NOMO-1 (cell line): ENCODE results near the gene RPL23.

ENCODE experiments used
- DNase-seq, 2 experiments: peaks; one replicate each; lab custom pipeline; 2025; ENCODE audit not compliant: unreplicated experiment in 2 of 2; lab: John Stamatoyannopoulos, UW

The RPL23 gene

GRCh38 chr17:38853292-38854219, at the start of gene RPL23:
Gene RPL23, minus strand, starts transcription at chr17:38853721. Its CDS starts 11 bp downstream, at chr17:38853710.
- peak; percentile 98 for DNase-seq

- DNase-seq = peak; percentile 56 to 63
These were observed 47.6 kb upstream of the RPL23 start for GRCh38 chr17:38900978-38901656.

- no peak for DNase-seq
These were observed 45.9 kb upstream of the RPL23 start for GRCh38 chr17:38899421-38899820.

GRCh38 chr17:38898812-38899348, 45.4 kb upstream of the RPL23 start:
- peak; percentile 17 to 63 for DNase-seq

- DNase-seq = no peak
These were observed 44.8 kb upstream of the RPL23 start for GRCh38 chr17:38898291-38898679.

- DNase-seq = no peak
These were observed 44.3 kb upstream of the RPL23 start for GRCh38 chr17:38897671-38898290.

GRCh38 chr17:38897176-38897575, 43.7 kb upstream of the RPL23 start:
- no peak for DNase-seq

- no peak for DNase-seq
These were observed 42.9 kb upstream of the RPL23 start for GRCh38 chr17:38896346-38896954.

- DNase-seq = no peak
These were observed 40.8 kb upstream of the RPL23 start for GRCh38 chr17:38894276-38894675.

GRCh38 chr17:38893607-38894006, 40.1 kb upstream of the RPL23 start:
- no peak for DNase-seq

GRCh38 chr17:38893113-38893512, 39.6 kb upstream of the RPL23 start:
- DNase-seq = no peak

- DNase-seq = no peak
These were observed 39.1 kb upstream of the RPL23 start for GRCh38 chr17:38892620-38893019.

- DNase-seq = no peak
These were observed 38.6 kb upstream of the RPL23 start for GRCh38 chr17:38892083-38892482.

GRCh38 chr17:38891441-38891840, 37.9 kb upstream of the RPL23 start:
- no peak for DNase-seq

GRCh38 chr17:38890410-38890746, 36.9 kb upstream of the RPL23 start:
- no peak for DNase-seq

- DNase-seq = no peak
These were observed 36.4 kb upstream of the RPL23 start for GRCh38 chr17:38889745-38890409.

- DNase-seq = no peak
These were observed 35.3 kb upstream of the RPL23 start for GRCh38 chr17:38888842-38889241.

- no peak for DNase-seq
These were observed 33.1 kb upstream of the RPL23 start for GRCh38 chr17:38886643-38887010.

- no peak for DNase-seq
These were observed 32.5 kb upstream of the RPL23 start for GRCh38 chr17:38885728-38886642.
